MM.1S (cell line): ENCODE measurements around the gene ABCA10.
A peak's percentile ranks its signal among the peaks of the same experiment; 100 is the strongest.

Source experiments
- DNase-seq: peaks from one replicate; pipeline ENCODE4 v3.0.0-alpha.2; 2015
- H2AFZ ChIP-seq: fragments of 300-600 bp; sonication (generic); 2 replicates; pipeline ENCODE4 v1.6.0; 2016; ENCODE audit warnings: antibody characterized with exemption, low read length
- H3F3A ChIP-seq: fragments of 300-600 bp; sonication (generic); 2 replicates; pipeline ENCODE4 v1.6.1; 2016; ENCODE audit warnings: mild to moderate bottlenecking, antibody characterized with exemption, low read length, moderate library complexity, mixed read lengths; ENCODE audit not compliant: insufficient read depth
- H3K27ac ChIP-seq: fragments of 300-600 bp; sonication (generic); 2 replicates; pipeline ENCODE4 v1.5.1; 2016; ENCODE audit warnings: mild to moderate bottlenecking, low read length
- H3K27me3 ChIP-seq: fragments of 300-600 bp; sonication (generic); replicated peaks from 2 replicates; pipeline ENCODE4 v1.6.0; 2016; ENCODE audit warnings: low read length; ENCODE audit not compliant: insufficient read depth
- H3K36me3 ChIP-seq: fragments of 300-600 bp; sonication (generic); replicated peaks from 2 replicates; pipeline ENCODE4 v1.6.1; 2016; ENCODE audit warnings: mild to moderate bottlenecking, low read length, mixed read lengths; ENCODE audit not compliant: insufficient read depth
- H3K4me1 ChIP-seq: fragments of 300-600 bp; sonication (generic); 2 replicates; pipeline ENCODE4 v1.6.1; 2016; ENCODE audit warnings: low read length, mixed read lengths
- H3K4me2 ChIP-seq: fragments of 300-600 bp; sonication (generic); 2 replicates; pipeline ENCODE4 v1.6.0; 2016; ENCODE audit warnings: low read depth, low read length
- H3K4me3 ChIP-seq: fragments of 300-600 bp; sonication (generic); 2 replicates; pipeline ENCODE4 v1.5.1; 2016; ENCODE audit warnings: low read length, mixed read lengths
- H3K79me2 ChIP-seq: fragments of 300-600 bp; sonication (generic); 2 replicates; pipeline ENCODE4 v1.6.1; 2016; ENCODE audit warnings: mixed run types, low read length, mixed read lengths
- H3K9ac ChIP-seq: fragments of 300-600 bp; sonication (generic); 2 replicates; pipeline ENCODE4 v1.6.1; 2016; ENCODE audit warnings: low read length, mixed read lengths
- H3K9me2 ChIP-seq: fragments of 300-600 bp; sonication (generic); replicated peaks from 2 replicates; pipeline ENCODE4 v1.6.1; 2016; ENCODE audit warnings: mild to moderate bottlenecking, low read length, mixed read lengths; ENCODE audit not compliant: insufficient read depth
- H3K9me3 ChIP-seq: fragments of 300-600 bp; sonication (generic); replicated peaks from 2 replicates; pipeline ENCODE4 v1.6.1; 2016; ENCODE audit warnings: mild to moderate bottlenecking, low read length, mixed read lengths; ENCODE audit not compliant: insufficient read depth
- H4K20me1 ChIP-seq: fragments of 300-600 bp; sonication (generic); 2 replicates; pipeline ENCODE4 v1.6.1; 2016; ENCODE audit warnings: mild to moderate bottlenecking, low read length, moderate library complexity, mixed read lengths; ENCODE audit not compliant: insufficient read depth
- CTCF ChIP-seq: fragments of 300-600 bp; sonication (generic); IDR thresholded peaks from 2 replicates; pipeline ENCODE4 v1.5.1; 2016; ENCODE audit warnings: antibody characterized with exemption, low read length, mixed read lengths
- EZH2 ChIP-seq: fragments of 300-600 bp; sonication (generic); optimal IDR thresholded peaks from 2 replicates; pipeline ENCODE3; 2017; ENCODE audit warnings: low read depth, mild to moderate bottlenecking, antibody characterized with exemption, low read length, mixed read lengths
- EZH2phosphoT487 ChIP-seq: fragments of 300-600 bp; sonication (generic); IDR thresholded peaks from 2 replicates; pipeline ENCODE4 v1.6.1; 2018; ENCODE audit warnings: antibody characterized with exemption, low read length

Gene ABCA10

GRCh38 chr17:69246726-69247375, 18.2 kb upstream of the ABCA10 start:
- H3K4me2 ChIP-seq: no peak overlapping the region
- no peak overlapping the region for H3K27ac ChIP-seq
- no peaks in the 10 kb centered on the region for H3K9me2 ChIP-seq
- H3K9me3 ChIP-seq: no peaks in the 10 kb centered on the region
- H3K9ac ChIP-seq: no peak overlapping the region
- H4K20me1 ChIP-seq: no peaks in the 10 kb centered on the region
- H3K4me1 ChIP-seq: no peaks in the 10 kb centered on the region
- H3K79me2 ChIP-seq: no peaks in the 10 kb centered on the region
- no peaks in the 10 kb centered on the region for H3K36me3 ChIP-seq
- TF ChIP-seq CTCF (peak; percentile 61), EZH2phosphoT487 (no peak)
- H3F3A ChIP-seq: no peaks in the 10 kb centered on the region
- H2AFZ ChIP-seq: no peak overlapping the region
- no peaks in the 10 kb centered on the region for H3K27me3 ChIP-seq
- peak; percentile 49 for DNase-seq
- H3K4me3 ChIP-seq: no peak overlapping the region

GRCh38 chr17:69246202-69246601, 17.6 kb upstream of the ABCA10 start:
- Histone ChIP-seq H3K36me3 (no peaks in the 10 kb centered on the region), H3K4me1 (no peaks in the 10 kb centered on the region), H2AFZ (no peak overlapping the region), H3F3A (no peaks in the 10 kb centered on the region), H3K4me2 (no peak overlapping the region), H3K9ac (no peak overlapping the region), H3K9me2 (no peaks in the 10 kb centered on the region), H3K79me2 (no peaks in the 10 kb centered on the region), H3K27ac (no peak overlapping the region), H4K20me1 (no peaks in the 10 kb centered on the region), H3K9me3 (no peaks in the 10 kb centered on the region), H3K4me3 (no peak overlapping the region), H3K27me3 (no peaks in the 10 kb centered on the region)
- no peak for DNase-seq
- no peak for TF ChIP-seq CTCF

- H3K9me3 ChIP-seq: no peaks in the 10 kb centered on the region
- H3F3A ChIP-seq: no peaks in the 10 kb centered on the region
- no peaks in the 10 kb centered on the region for H3K36me3 ChIP-seq
- H3K4me1 ChIP-seq: no peaks in the 10 kb centered on the region
- H3K27ac ChIP-seq: no peak overlapping the region
- no peak overlapping the region for H3K4me3 ChIP-seq
- H3K9ac ChIP-seq: no peak overlapping the region
- TF ChIP-seq EZH2: no peak
- no peak for TF ChIP-seq EZH2phosphoT487
- no peak for TF ChIP-seq CTCF
- no peaks in the 10 kb centered on the region for H3K27me3 ChIP-seq
- no peak for DNase-seq
- no peak overlapping the region for H3K4me2 ChIP-seq
- no peaks in the 10 kb centered on the region for H3K79me2 ChIP-seq
- H4K20me1 ChIP-seq: no peaks in the 10 kb centered on the region
- no peak overlapping the region for H2AFZ ChIP-seq
- H3K9me2 ChIP-seq: no peaks in the 10 kb centered on the region
Measured at GRCh38 chr17:69245617-69246016, 17.0 kb upstream of the ABCA10 start.
